K562 (cell line): ENCODE measurements around the gene ACLY. TPM values are rescaled to one million over a fixed set of nuclear protein-coding genes. Genes with fewer than 3 reads are reported as not detected.

Experiments
- C11orf30 ChIP-seq: fragments of 450-650 bp; IDR thresholded peaks from 2 replicates; pipeline ENCODE4 v1.6.1; 2016; ENCODE audit warnings: low read depth, mild to moderate bottlenecking
- CBFB ChIP-seq: sonication (generic); formaldehyde crosslinking; IDR thresholded peaks from 2 replicates; pipeline ENCODE4 v1.4.0; 2020; ENCODE audit warnings: mild to moderate bottlenecking, missing genetic modification reagents
- CBX3 ChIP-seq, 2 experiments: IDR thresholded peaks; 1 replicate in 1 of 2; 2 replicates in 1 of 2; pipeline ENCODE4 v1.6.1; 2012; ENCODE audit warnings: inconsistent platforms in 2 of 2, low read length in 2 of 2, borderline replicate concordance in 1 of 2, control low read depth in 1 of 2
- FOXM1 ChIP-seq, 2 experiments: fragments of 450-650 bp in 1 of 2; sonication (generic) in 1 of 2; formaldehyde crosslinking in 1 of 2; IDR thresholded peaks; 2 replicates each; pipeline versions ENCODE4 v1.6.1 to v1.9.0; 2017 to 2022; ENCODE audit warnings: low read depth in 2 of 2, mild to moderate bottlenecking in 2 of 2, missing genetic modification reagents in 1 of 2, moderate library complexity in 1 of 2
- GTF2A2 ChIP-seq: IDR thresholded peaks from 2 replicates; pipeline ENCODE4 v1.6.1; 2016; ENCODE audit warnings: mild to moderate bottlenecking, missing genetic modification characterization, missing compliant biosample characterization
- PML ChIP-seq: IDR thresholded peaks from 2 replicates; pipeline ENCODE4 v1.6.1; 2012; ENCODE audit warnings: low read length, inconsistent platforms
- ZNF12 ChIP-seq: sonication (generic); formaldehyde crosslinking; IDR thresholded peaks from 2 replicates; pipeline ENCODE4 v1.4.0; 2020; ENCODE audit warnings: mild to moderate bottlenecking, missing genetic modification reagents
- ZNF583 ChIP-seq: fragments of 250-450 bp; sonication (Bioruptor Pico); IDR thresholded peaks from 2 replicates; pipeline ENCODE4 v1.4.0; 2020
- ZNF778 ChIP-seq: fragments of 450-650 bp; formaldehyde crosslinking; IDR thresholded peaks from 2 replicates; pipeline ENCODE4 v1.4.0; 2020; ENCODE audit warnings: mild to moderate bottlenecking, moderate library complexity
- ZNF830 ChIP-seq: fragments of 250-450 bp; sonication (Bioruptor Pico); IDR thresholded peaks from 2 replicates; pipeline ENCODE4 v1.5.0; 2021; ENCODE audit warnings: mild to moderate bottlenecking
- polyA plus RNA-seq, 8 experiments: library from polyadenylated mRNA; depleted of rRNA in 4 of 8; stranded (reverse) in 5 of 8; unstranded in 3 of 8; fragments of >200 nt; fragmentation: Nextera tagmentation in 2 of 8; fragmentation: Illumina TruSeq in 1 of 8; extraction: Ambion mirVana in 2 of 8; extraction: Trizol in 1 of 8; gene quantifications; 2 replicates each; pipeline versions ENCODE4 v1.2.1 to v1.2.3, GENCODE V29; 2011 to 2014; ENCODE audit warnings: inconsistent platforms in 1 of 8, missing spikeins in 1 of 8
- total RNA-seq, 7 experiments: library from RNA; depleted of rRNA in 6 of 7; stranded (reverse); fragments of >200 nt in 6 of 7; fragmentation: Illumina TruSeq in 2 of 7; extraction: Trizol in 2 of 7; gene quantifications; 2 replicates each; pipeline versions ENCODE4 v1.2.1 to v1.2.3, GENCODE V29; 2011 to 2021; ENCODE audit warnings: low replicate concordance in 1 of 7
- TF ChIP-seq, protein P1 (sequence below): fragments of 250-450 bp; sonication (Bioruptor Pico); IDR thresholded peaks from 2 replicates; pipeline ENCODE4 v1.9.0; 2021; ENCODE audit warnings: mild to moderate bottlenecking
- TF ChIP-seq, protein P2 (sequence below), 2 experiments: fragments of 450-650 bp; IDR thresholded peaks; 2 replicates each; pipeline ENCODE4 v1.6.1; 2016; ENCODE audit warnings: mild to moderate bottlenecking in 2 of 2, borderline replicate concordance in 1 of 2, low read depth in 1 of 2, moderate library complexity in 1 of 2
- TF ChIP-seq, protein P3 (sequence below), 2 experiments: IDR thresholded peaks; 2 replicates each; pipeline ENCODE4 v1.6.1; 2011; ENCODE audit warnings: borderline replicate concordance in 1 of 2, control low read depth in 1 of 2, low read depth in 1 of 2, low read length in 1 of 2, mild to moderate bottlenecking in 1 of 2, mixed read lengths in 1 of 2, moderate library complexity in 1 of 2; ENCODE audit not compliant: insufficient read depth in 1 of 2, insufficient read length in 1 of 2, poor library complexity in 1 of 2, severe bottlenecking in 1 of 2; ENCODE audit errors: extremely low read depth in 1 of 2
- TF ChIP-seq, protein P4 (sequence below): IDR thresholded peaks from 2 replicates; pipeline ENCODE4 v1.6.1; 2012; ENCODE audit warnings: low read depth, low read length, improper control_type of control experiment, borderline replicate concordance

Gene ACLY
- total and polyA plus RNA-seq, 9 of the 15 experiments (the other 6 are each of a cell fraction or from before 2014, with no cell fraction given), result 42.9 to 280 (median 125) TPM

DNA sequence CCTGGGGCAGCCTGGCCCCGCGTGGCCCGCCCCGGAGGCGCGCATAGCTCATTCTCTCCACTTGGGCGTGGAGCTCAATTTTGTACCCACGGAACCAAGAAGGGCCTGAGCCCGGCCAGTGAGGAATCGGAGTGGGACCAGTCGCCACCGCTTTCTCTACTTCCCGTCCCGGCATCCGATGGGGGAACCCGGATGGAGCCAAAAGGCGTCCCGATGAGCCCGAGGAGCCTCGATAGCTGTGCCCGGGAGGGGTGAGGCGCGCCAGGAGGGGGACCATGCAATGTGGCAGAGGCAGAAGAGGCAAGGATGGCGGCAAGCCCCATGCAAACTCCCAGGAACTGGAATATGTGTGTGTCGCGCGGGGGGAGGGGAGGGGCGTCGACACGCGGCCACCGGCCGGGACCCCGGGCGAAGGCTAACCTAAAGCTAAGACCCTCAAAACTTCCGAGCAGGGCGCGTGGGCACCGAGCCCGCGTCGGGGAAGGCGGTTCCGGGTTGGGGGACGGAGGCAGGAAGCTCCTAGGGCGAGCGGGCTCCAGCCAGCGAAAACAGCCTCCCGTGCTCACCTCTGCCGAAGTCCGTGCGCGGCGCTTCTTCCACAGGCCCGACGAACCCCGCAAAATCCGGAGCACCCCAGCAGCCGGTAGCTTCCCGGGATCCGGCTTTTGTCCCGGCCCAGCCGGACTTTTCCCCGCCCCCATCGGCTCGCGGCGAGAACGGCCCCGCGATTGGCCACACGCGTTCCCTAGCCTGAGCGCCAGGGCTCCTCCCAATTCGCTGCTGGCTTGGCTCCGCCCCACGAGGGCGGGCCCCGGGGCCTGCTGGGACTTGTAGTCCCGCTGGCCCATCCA lies at the start of gene ACLY (continued):
- TF ChIP-seq GTF2A2 (no peak), ZNF12 (CRISPR knock-in tag) (0 out of 2 replicates have a peak, but pooled peaks have one; percentile 62), C11orf30 (no peak), ZNF778 (no peak), CBFB (0 out of 2 replicates have a peak, but pooled peaks have one; percentile 21), ZNF583 (CRISPR knock-in tag) (no peak), FOXM1 (IDR thresholded peaks at IDR 0.05; ENCODE audit: low read depth) (no peak), FOXM1 (CRISPR knock-in tag; IDR thresholded peaks at IDR 0.05; ENCODE audit: low read depth) (0 out of 2 replicates have a peak, but pooled peaks have one; percentile 51), CBX3 (IDR thresholded peaks at IDR 0.05; ENCODE audit: borderline replicate concordance in 1 of 2, low read length in 2 of 2) (no peak), PML (peak; percentile 30; the same call in 1 of the 2 replicates), ZNF830 (CRISPR knock-in tag) (no peak)
- TF ChIP-seq, protein P1, sequence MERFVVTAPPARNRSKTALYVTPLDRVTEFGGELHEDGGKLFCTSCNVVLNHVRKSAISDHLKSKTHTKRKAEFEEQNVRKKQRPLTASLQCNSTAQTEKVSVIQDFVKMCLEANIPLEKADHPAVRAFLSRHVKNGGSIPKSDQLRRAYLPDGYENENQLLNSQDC (CRISPR knock-in tag), result no peak
- TF ChIP-seq, protein P2, sequence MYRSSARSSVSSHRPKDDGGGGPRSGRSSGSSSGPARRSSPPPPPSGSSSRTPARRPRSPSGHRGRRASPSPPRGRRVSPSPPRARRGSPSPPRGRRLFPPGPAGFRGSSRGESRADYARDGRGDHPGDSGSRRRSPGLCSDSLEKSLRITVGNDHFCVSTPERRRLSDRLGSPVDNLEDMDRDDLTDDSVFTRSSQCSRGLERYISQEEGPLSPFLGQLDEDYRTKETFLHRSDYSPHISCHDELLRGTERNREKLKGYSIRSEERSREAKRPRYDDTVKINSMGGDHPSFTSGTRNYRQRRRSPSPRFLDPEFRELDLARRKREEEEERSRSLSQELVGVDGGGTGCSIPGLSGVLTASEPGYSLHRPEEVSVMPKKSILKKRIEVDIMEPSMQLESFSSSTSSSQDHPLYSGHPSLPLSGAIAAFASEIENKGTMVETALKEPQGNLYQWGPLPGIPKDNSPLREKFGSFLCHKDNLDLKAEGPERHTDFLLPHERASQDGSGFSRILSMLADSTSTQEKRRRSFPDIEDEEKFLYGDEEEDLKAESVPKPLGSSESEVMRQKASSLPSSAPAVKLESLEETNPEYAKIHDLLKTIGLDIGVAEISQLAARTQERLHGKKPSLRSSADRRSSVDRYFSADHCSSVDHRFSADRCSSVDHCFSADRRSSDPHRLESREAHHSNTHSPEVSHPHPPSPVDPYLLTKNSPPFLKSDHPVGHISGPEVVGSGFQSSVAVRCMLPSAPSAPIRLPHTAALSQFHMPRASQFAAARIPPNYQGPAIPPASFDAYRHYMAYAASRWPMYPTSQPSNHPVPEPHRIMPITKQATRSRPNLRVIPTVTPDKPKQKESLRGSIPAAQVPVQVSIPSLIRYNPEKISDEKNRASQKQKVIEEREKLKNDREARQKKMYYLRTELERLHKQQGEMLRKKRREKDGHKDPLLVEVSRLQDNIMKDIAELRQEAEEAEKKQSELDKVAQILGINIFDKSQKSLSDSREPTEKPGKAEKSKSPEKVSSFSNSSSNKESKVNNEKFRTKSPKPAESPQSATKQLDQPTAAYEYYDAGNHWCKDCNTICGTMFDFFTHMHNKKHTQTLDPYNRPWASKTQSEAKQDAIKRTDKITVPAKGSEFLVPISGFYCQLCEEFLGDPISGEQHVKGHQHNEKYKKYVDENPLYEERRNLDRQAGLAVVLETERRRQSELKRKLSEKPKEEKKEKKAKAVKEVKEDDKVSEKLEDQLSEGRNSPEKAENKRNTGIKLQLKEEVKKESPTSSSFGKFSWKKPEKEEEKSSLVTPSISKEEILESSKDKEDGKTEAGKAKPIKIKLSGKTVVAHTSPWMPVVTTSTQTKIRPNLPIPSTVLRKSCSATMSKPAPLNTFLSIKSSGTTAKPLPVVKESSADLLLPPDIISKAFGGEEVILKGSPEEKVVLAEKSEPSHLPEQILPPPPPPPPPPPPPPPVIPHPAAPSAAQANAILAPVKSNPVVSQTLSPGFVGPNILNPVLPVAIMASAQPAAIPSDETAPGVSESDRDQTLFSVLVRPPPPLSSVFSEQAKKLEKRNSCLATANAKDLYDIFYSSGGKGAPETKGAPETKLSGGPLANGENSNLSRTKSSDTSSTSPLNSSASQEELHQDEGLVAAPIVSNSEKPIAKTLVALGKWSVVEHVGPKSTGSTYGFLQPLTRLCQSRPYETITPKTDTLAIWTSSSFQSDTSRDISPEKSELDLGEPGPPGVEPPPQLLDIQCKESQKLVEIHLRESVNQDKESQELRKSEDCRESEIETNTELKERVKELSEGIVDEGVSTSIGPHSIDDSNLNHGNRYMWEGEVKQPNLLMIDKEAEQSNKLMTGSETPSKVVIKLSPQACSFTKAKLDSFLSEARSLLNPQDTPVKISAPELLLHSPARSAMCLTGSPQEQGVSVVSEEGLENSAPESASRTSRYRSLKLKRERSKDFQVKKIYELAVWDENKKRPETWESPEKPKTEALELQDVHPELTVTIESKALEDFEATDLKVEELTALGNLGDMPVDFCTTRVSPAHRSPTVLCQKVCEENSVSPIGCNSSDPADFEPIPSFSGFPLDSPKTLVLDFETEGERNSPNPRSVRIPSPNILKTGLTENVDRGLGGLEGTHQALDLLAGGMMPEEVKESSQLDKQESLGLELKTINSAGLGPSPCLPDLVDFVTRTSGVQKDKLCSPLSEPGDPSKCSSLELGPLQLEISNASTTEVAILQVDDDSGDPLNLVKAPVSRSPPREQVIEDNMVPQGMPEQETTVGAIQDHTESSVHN (IDR thresholded peaks at IDR 0.05; ENCODE audit: borderline replicate concordance in 1 of 2, low read depth in 1 of 2), result no peak
- TF ChIP-seq, protein P3, sequence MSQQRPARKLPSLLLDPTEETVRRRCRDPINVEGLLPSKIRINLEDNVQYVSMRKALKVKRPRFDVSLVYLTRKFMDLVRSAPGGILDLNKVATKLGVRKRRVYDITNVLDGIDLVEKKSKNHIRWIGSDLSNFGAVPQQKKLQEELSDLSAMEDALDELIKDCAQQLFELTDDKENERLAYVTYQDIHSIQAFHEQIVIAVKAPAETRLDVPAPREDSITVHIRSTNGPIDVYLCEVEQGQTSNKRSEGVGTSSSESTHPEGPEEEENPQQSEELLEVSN (IDR thresholded peaks at IDR 0.05; ENCODE audit: borderline replicate concordance in 1 of 2, extremely low read depth in 1 of 2, insufficient read depth in 1 of 2, insufficient read length in 1 of 2, low read depth in 1 of 2, low read length in 1 of 2, poor library complexity in 1 of 2, severe bottlenecking in 1 of 2), result peak in 1 of 2 experiments; percentile 13
- TF ChIP-seq, protein P4, sequence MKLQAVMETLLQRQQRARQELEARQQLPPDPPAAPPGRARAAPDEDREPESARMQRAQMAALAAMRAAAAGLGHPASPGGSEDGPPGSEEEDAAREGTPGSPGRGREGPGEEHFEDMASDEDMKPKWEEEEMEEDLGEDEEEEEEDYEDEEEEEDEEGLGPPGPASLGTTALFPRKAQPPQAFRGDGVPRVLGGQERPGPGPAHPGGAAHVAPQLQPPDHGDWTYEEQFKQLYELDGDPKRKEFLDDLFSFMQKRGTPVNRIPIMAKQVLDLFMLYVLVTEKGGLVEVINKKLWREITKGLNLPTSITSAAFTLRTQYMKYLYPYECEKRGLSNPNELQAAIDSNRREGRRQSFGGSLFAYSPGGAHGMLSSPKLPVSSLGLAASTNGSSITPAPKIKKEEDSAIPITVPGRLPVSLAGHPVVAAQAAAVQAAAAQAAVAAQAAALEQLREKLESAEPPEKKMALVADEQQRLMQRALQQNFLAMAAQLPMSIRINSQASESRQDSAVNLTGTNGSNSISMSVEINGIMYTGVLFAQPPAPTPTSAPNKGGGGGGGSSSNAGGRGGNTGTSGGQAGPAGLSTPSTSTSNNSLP, result no peak
